Inflammatory macrophage (primary cell): ENCODE measurements around the gene DUSP22.
A peak's percentile ranks its signal among the peaks of the same experiment; 100 is the strongest.
"Not testable (repeated sequence)": the region's sequence is repeated elsewhere in the genome, so short reads cannot be mapped to it uniquely, and the experiment has no call there.

Experiments
- DNase-seq, 2 donors: peaks; one replicate each; pipeline ENCODE4 v3.0.0-alpha.2; 2020 to 2022

DUSP22 gene

GRCh38 chr6:325161-325860, 33.0 kb downstream of the DUSP22 start:
- not testable (repeated sequence) for DNase-seq

GRCh38 chr6:326066-326465, 33.8 kb downstream of the DUSP22 start:
- DNase-seq = not testable (repeated sequence)

GRCh38 chr6:326896-327537, 34.7 kb downstream of the DUSP22 start:
- no peak for DNase-seq

GRCh38 chr6:327538-328116, 35.3 kb downstream of the DUSP22 start:
- no peak for DNase-seq

GRCh38 chr6:328136-328670, 35.9 kb downstream of the DUSP22 start:
- DNase-seq = peak; percentile 31 to 33

GRCh38 chr6:328924-329323, 36.6 kb downstream of the DUSP22 start:
- no peak for DNase-seq

GRCh38 chr6:329888-330691, 37.8 kb downstream of the DUSP22 start:
- DNase-seq = no peak

GRCh38 chr6:330948-331347, 38.7 kb downstream of the DUSP22 start:
- no peak for DNase-seq

GRCh38 chr6:331622-332521, 39.6 kb downstream of the DUSP22 start:
- DNase-seq = peak in 1 of 2 donors; percentile 44

GRCh38 chr6:332671-333070, 40.4 kb downstream of the DUSP22 start:
- DNase-seq = peak; percentile 31 to 49

GRCh38 chr6:333379-334002, 41.2 kb downstream of the DUSP22 start:
- DNase-seq = no peak

- peak; percentile 36 to 60 for DNase-seq
These were observed 42.5 kb downstream of the DUSP22 start for GRCh38 chr6:334536-335510.

- no peak for DNase-seq
These were observed 43.3 kb downstream of the DUSP22 start for GRCh38 chr6:335572-335971.

- DNase-seq = peak; percentile 76 to 87
These were observed 44.1 kb downstream of the DUSP22 start for GRCh38 chr6:336159-337114.

GRCh38 chr6:337805-338368, 45.6 kb downstream of the DUSP22 start:
- DNase-seq = peak; percentile 38 to 63

- DNase-seq = peak; percentile 18 to 29
These were observed 46.6 kb downstream of the DUSP22 start for GRCh38 chr6:338815-339262.

- no peak for DNase-seq
These were observed 47.2 kb downstream of the DUSP22 start for GRCh38 chr6:339480-339879.
